ENCODE measurements around the gene GARNL3.

The GARNL3 gene

GRCh38 chr9:127419348-127419747 lies 154.8 kb downstream of the GARNL3 start:
- no peak overlapping the region for H3K27ac Mint-ChIP-seq
- ATAC-seq = no peak
- H3K9me3 Mint-ChIP-seq = no peaks in the 10 kb centered on the region
- H3K4me3 Mint-ChIP-seq = no peak overlapping the region
- no peaks in the 10 kb centered on the region for H3K27me3 Mint-ChIP-seq
- peaks cover 26% of the 10 kb centered on the region for H3K4me1 Mint-ChIP-seq
- H3K36me3 Mint-ChIP-seq = peaks cover 5% of the 10 kb centered on the region

GRCh38 chr9:127421057-127421456 lies 156.5 kb downstream of the GARNL3 start:
- no peak for ATAC-seq
- H3K27me3 Mint-ChIP-seq = no peaks in the 10 kb centered on the region
- H3K27ac Mint-ChIP-seq = no peak overlapping the region
- H3K4me3 Mint-ChIP-seq = no peak overlapping the region
- peaks cover 5% of the 10 kb centered on the region for H3K36me3 Mint-ChIP-seq
- peaks cover 41% of the 10 kb centered on the region for H3K4me1 Mint-ChIP-seq
- H3K9me3 Mint-ChIP-seq = no peaks in the 10 kb centered on the region

- peaks cover 13% of the 10 kb centered on the region for H3K36me3 Mint-ChIP-seq
- no peaks in the 10 kb centered on the region for H3K27me3 Mint-ChIP-seq
- ATAC-seq = no peak
- no peak overlapping the region for H3K4me3 Mint-ChIP-seq
- no peaks in the 10 kb centered on the region for H3K9me3 Mint-ChIP-seq
- peaks cover 52% of the 10 kb centered on the region for H3K4me1 Mint-ChIP-seq
- H3K27ac Mint-ChIP-seq = peak overlapping the region; percentile 98
Observed at GRCh38 chr9:127422133-127422782, 157.7 kb downstream of the GARNL3 start.

GRCh38 chr9:127422787-127423186 lies 158.2 kb downstream of the GARNL3 start:
- ATAC-seq = no peak
- Mint-ChIP-seq H3K27me3 (no peaks in the 10 kb centered on the region), H3K27ac (peak overlapping the region; percentile 98), H3K4me3 (peak overlapping the region; percentile 97), H3K4me1 (peaks cover 52% of the 10 kb centered on the region), H3K9me3 (no peaks in the 10 kb centered on the region), H3K36me3 (peaks cover 14% of the 10 kb centered on the region)

GRCh38 chr9:127423476-127423933 lies 158.9 kb downstream of the GARNL3 start:
- no peaks in the 10 kb centered on the region for H3K27me3 Mint-ChIP-seq
- peaks cover 21% of the 10 kb centered on the region for H3K36me3 Mint-ChIP-seq
- no peaks in the 10 kb centered on the region for H3K9me3 Mint-ChIP-seq
- peaks cover 51% of the 10 kb centered on the region for H3K4me1 Mint-ChIP-seq
- H3K27ac Mint-ChIP-seq = peak overlapping the region; percentile 98
- no peak for ATAC-seq
- H3K4me3 Mint-ChIP-seq = peak overlapping the region; percentile 97

GRCh38 chr9:127423934-127424675 lies 159.5 kb downstream of the GARNL3 start, which contains the start of gene ZNF79:
ZNF79 (plus strand) TSS chr9:127424382; CDS start chr9:127424788, 406 bp downstream.
- no peaks in the 10 kb centered on the region for H3K9me3 Mint-ChIP-seq
- peak within 1 kb of the TSS; percentile 98 for H3K27ac Mint-ChIP-seq
- H3K27me3 Mint-ChIP-seq = no peaks in the 10 kb centered on the region
- H3K4me1 Mint-ChIP-seq = peaks cover 46% of the 10 kb centered on the region
- peak within 1 kb of the TSS; percentile 97 for H3K4me3 Mint-ChIP-seq
- peak; percentile 95 for ATAC-seq
- H3K36me3 Mint-ChIP-seq = peaks cover 22% of the 10 kb centered on the region

- Mint-ChIP-seq H3K4me3 (peak overlapping the region; percentile 97), H3K27ac (peak overlapping the region; percentile 98), H3K36me3 (peaks cover 23% of the 10 kb centered on the region), H3K9me3 (no peaks in the 10 kb centered on the region), H3K27me3 (no peaks in the 10 kb centered on the region), H3K4me1 (peaks cover 46% of the 10 kb centered on the region)
- ATAC-seq = peak; percentile 48
Observed at GRCh38 chr9:127424676-127424999, 160.1 kb downstream of the GARNL3 start.

GRCh38 chr9:127426756-127427155 lies 162.2 kb downstream of the GARNL3 start:
- Mint-ChIP-seq H3K4me1 (peaks cover 46% of the 10 kb centered on the region), H3K9me3 (no peaks in the 10 kb centered on the region), H3K36me3 (peaks cover 39% of the 10 kb centered on the region), H3K27ac (peak overlapping the region; percentile 53), H3K4me3 (peak overlapping the region; percentile 5), H3K27me3 (no peaks in the 10 kb centered on the region)
- ATAC-seq = no peak

- peaks cover 50% of the 10 kb centered on the region for H3K36me3 Mint-ChIP-seq
- H3K9me3 Mint-ChIP-seq = no peaks in the 10 kb centered on the region
- H3K27me3 Mint-ChIP-seq = no peaks in the 10 kb centered on the region
- ATAC-seq = no peak
- peaks cover 31% of the 10 kb centered on the region for H3K4me1 Mint-ChIP-seq
- H3K27ac Mint-ChIP-seq = no peak overlapping the region
- H3K4me3 Mint-ChIP-seq = no peak overlapping the region
Observed at GRCh38 chr9:127428348-127428747, 163.8 kb downstream of the GARNL3 start.

GRCh38 chr9:127430415-127430814 lies 165.8 kb downstream of the GARNL3 start:
- no peak for ATAC-seq
- Mint-ChIP-seq H3K9me3 (no peaks in the 10 kb centered on the region), H3K4me3 (no peak overlapping the region), H3K36me3 (peaks cover 70% of the 10 kb centered on the region), H3K27ac (no peak overlapping the region), H3K27me3 (no peaks in the 10 kb centered on the region), H3K4me1 (peaks cover 15% of the 10 kb centered on the region)

GRCh38 chr9:127437497-127438264 lies 173.1 kb downstream of the GARNL3 start:
- Mint-ChIP-seq H3K27ac (no peak overlapping the region), H3K9me3 (no peaks in the 10 kb centered on the region), H3K4me3 (no peak overlapping the region), H3K4me1 (no peaks in the 10 kb centered on the region), H3K27me3 (no peaks in the 10 kb centered on the region), H3K36me3 (peaks cover 88% of the 10 kb centered on the region)
- no peak for ATAC-seq

GRCh38 chr9:127438394-127438793 lies 173.8 kb downstream of the GARNL3 start:
- Mint-ChIP-seq H3K27me3 (no peaks in the 10 kb centered on the region), H3K9me3 (no peaks in the 10 kb centered on the region), H3K4me3 (no peak overlapping the region), H3K4me1 (no peaks in the 10 kb centered on the region), H3K36me3 (peaks cover 88% of the 10 kb centered on the region), H3K27ac (no peak overlapping the region)
- no peak for ATAC-seq
